Mucosa of stomach (tissue), 1 donor: Measurements from ENCODE around the gene RAB3A.

Experiments
- H3K27me3 ChIP-seq: one replicate; pipeline ENCODE4 v1.7.0; 2013; ENCODE audit warnings: mild to moderate bottlenecking, low read length; ENCODE audit not compliant: control insufficient read depth, insufficient read depth
- H3K36me3 ChIP-seq: one replicate; pipeline ENCODE4 v1.7.0; 2013; ENCODE audit warnings: low read length; ENCODE audit not compliant: control insufficient read depth, insufficient read depth
- H3K4me1 ChIP-seq: one replicate; pipeline ENCODE4 v1.7.0; 2013; ENCODE audit warnings: mild to moderate bottlenecking, low read length; ENCODE audit not compliant: control insufficient read depth, insufficient read depth
- H3K4me3 ChIP-seq: one replicate; pipeline ENCODE4 v1.7.0; 2013; ENCODE audit warnings: low read length
- H3K9ac ChIP-seq: one replicate; pipeline ENCODE4 v1.7.0; 2013; ENCODE audit warnings: mild to moderate bottlenecking, low read length, moderate library complexity
- H3K9me3 ChIP-seq: one replicate; pipeline ENCODE4 v1.7.0; 2013; ENCODE audit warnings: mild to moderate bottlenecking, low read length, moderate library complexity; ENCODE audit not compliant: control insufficient read depth
- donor health status: Pancreatic carcinoma.

RAB3A gene

DNA sequence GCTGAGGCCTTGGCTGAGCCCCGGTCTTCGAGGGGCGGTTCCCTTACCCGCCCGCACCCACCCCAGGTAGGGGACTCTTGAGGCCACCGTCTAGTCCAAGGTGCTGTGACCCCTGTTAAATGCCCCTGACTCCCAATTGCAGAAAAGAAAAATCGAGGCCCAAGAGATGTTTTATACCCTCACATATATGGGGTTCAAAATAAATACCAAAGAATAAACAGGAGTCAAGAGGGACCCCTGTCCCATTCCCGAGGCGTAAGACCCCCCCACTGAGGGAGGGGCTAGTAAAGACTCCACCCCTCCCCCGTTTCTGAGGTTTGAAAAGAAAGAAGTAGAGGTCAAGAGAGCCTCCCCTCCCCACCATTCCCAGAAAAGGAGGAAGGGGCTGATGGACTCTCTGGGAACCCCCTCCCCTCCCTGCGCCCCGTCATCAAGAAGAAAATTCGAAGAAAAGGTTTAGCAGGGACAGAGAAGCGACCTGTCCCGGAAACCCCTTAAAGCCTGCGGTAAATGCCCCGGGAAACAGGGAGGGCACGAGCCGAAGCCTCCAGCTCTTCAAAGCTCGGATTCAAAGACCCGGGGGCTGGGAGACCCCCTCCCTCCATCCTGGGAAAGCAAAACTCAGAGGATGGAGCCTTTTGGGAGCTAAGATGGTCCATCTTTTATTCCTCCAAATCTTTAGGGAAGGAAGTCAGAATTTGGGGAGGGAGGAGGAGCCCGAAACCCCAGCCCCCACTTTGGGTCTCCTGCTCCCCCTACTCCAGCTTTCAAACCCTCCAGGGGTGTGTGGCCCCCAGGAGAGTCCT, 755 bp upstream of the RAB3A start:
- Histone ChIP-seq H3K36me3 (no peaks in the 10 kb centered on the region), H3K4me3 (peak overlapping the region; percentile 56), H3K4me1 (peaks cover 18% of the 10 kb centered on the region), H3K27me3 (peaks cover 4% of the 10 kb centered on the region), H3K9me3 (no peaks in the 10 kb centered on the region), H3K9ac (peak overlapping the region; percentile 86)

DNA sequence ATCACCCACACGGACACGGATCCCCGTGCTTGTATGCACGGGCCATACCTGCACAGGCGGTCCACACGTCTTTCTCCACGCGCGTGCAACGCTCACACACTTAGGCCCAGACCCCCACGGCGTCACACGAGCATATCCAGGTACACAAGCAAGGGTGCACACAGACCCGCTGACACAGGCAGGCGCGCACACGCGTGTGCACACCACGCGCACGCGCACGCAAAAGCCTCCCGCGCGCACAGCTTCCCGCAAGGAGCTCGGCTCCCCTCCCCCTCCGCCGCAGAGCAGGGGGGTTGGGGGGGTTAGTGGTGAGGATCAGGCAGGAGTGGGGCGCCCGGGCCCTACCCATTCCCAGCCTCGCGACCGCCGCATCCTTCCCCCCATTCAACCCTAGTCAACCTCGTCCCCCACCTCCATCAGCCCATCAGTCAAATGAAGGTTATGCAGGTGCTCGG, 407 bp downstream of the RAB3A start:
- Histone ChIP-seq H3K36me3 (no peaks in the 10 kb centered on the region), H3K4me1 (peaks cover 18% of the 10 kb centered on the region), H3K27me3 (no peaks in the 10 kb centered on the region), H3K9me3 (no peaks in the 10 kb centered on the region), H3K4me3 (peak overlapping the region; percentile 65), H3K9ac (peak overlapping the region; percentile 50)

DNA sequence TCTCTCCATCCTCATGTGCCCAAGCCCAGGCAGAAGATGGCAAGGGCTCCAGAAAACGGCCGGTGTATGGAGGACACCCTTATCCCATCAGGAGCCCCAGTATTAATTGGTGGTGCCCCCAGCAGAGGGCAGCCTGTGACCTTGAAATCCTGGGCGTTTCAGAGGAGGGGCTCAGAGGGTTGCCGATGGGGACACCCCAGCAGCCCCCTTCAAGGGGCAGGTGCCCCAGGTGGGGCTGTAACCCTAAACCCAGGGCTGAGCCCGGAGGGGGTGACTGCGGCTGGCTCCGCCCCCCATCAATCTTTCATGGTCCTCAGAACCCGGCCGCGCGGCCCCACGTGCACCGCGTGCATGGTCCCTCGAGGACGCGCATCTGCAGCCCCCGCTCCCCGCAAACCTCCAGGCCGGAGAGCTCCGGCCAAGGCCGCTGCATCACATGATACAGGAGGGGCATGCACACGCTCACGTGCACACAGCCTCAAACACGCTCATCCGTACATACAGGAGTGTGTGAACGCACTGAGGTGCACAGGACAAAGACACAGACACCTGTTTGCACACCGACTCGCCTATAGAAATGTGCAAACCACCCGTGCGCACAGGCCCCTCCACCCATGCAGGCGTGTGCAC, 949 bp downstream of the RAB3A start:
- H3K4me1 ChIP-seq = peaks cover 18% of the 10 kb centered on the region

DNA sequence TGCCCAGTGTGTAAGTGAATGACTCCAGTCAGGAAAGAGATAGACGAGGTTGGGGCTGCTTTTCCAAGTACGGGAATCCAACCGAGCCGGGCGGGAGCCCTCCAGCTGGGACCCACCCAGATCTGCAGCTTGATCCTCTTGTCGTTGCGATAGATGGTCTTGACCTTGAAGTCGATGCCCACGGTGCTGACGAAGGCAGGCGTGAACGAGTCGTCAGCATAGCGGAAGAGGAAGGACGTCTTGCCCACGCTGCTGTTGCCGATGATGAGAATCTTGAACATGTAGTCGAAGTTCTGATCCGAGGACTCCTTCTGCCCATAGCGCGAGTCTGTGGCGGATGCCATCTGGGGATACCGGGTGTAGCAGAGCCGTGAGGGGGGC, 1.5 kb downstream of the RAB3A start:
- peaks cover 18% of the 10 kb centered on the region for H3K4me1 ChIP-seq
- H3K36me3 ChIP-seq = no peaks in the 10 kb centered on the region
- no peaks in the 10 kb centered on the region for H3K9me3 ChIP-seq
- H3K4me3 ChIP-seq = no peak overlapping the region
- no peaks in the 10 kb centered on the region for H3K27me3 ChIP-seq
- no peak overlapping the region for H3K9ac ChIP-seq

More for the DNA sequence above, 949 bp downstream of the RAB3A start:
- Histone ChIP-seq H3K4me3 (peak overlapping the region; percentile 65), H3K9ac (no peak overlapping the region), H3K36me3 (no peaks in the 10 kb centered on the region), H3K27me3 (no peaks in the 10 kb centered on the region), H3K9me3 (no peaks in the 10 kb centered on the region)

DNA sequence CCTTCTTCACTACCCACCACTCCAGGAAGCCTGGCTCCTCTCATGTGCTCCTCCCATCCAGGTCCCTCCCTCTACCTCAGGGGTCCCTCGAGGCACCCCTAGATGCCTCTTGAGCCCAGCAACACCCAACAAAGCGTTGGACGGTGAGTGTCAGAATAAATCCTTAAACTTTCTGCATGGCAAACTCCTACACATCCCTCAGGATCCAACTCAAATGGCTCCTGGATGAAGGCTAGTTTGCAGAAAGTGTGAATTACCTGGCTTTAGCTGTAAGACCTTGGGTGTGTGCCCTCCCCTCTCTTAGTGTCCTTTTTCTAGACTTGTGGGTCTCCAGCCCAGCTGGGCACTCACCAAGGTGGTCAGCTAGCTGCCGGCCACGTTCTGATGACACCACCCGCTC, 5.5 kb downstream of the RAB3A start:
- no peaks in the 10 kb centered on the region for H3K36me3 ChIP-seq
- peaks cover 21% of the 10 kb centered on the region for H3K4me1 ChIP-seq
- H3K27me3 ChIP-seq = no peaks in the 10 kb centered on the region
- no peak overlapping the region for H3K4me3 ChIP-seq
- no peaks in the 10 kb centered on the region for H3K9me3 ChIP-seq
- no peak overlapping the region for H3K9ac ChIP-seq

DNA sequence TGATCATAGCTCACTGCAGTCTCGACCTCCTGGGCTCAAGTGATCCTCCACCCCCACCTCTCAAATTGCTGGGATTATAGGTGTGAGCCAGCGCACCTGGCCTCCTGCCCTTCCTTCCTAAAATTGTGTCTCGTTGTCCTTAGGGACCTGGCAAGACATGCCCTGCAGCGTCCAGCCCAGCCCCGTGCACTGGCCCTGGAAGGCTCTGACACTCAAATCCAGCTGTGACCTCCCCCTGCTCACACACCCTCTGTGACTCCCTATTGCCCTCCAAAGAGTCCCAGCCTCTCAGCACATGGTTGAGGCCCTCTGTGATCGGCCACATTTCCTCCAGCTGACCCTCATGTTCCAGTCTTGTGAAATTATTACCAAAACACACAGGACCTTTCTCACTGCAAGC, 5.9 kb downstream of the RAB3A start:
- Histone ChIP-seq H3K4me1 (peaks cover 18% of the 10 kb centered on the region), H3K36me3 (no peaks in the 10 kb centered on the region)

DNA sequence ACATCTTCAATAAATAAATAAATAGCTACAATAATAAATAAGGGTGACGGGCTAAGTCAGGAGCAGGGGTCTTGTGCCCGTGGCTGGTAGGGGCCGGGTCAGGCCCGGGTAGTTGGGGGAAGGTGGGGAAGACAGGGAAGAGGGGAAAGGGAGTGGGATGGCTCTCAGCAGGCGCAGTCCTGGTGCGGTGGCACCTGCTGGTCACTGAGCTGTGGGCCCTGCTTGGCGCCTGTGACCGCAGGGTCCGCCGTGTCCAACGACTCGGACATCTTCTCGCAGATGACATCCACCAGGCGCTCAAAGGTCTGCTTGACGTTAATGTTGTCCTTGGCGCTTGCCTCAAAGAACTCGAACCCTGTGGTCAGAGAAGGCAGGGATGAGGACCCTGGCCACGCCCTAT, 6.5 kb downstream of the RAB3A start:
- H3K36me3 ChIP-seq = no peaks in the 10 kb centered on the region

More for the DNA sequence above, 5.9 kb downstream of the RAB3A start:
- H3K27me3 ChIP-seq = no peaks in the 10 kb centered on the region
- H3K4me3 ChIP-seq = no peak overlapping the region
- no peaks in the 10 kb centered on the region for H3K9me3 ChIP-seq
- no peak overlapping the region for H3K9ac ChIP-seq

DNA sequence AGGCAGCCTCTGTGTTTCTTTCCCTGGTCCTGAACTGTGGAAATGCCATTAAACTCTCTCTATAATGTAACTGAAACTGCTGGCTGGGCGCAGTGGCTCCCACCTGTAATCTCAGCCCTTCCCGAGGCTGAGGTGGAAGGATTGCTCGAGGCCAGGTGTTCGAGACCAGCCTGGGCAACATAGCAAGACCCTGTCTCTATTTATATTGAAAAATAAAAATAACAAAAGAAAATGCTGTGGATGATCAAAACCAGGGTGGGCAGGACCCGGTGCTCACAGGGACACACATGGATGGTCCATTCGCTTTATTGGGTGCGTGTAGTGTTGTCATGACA, 7.4 kb downstream of the RAB3A start:
- no peaks in the 10 kb centered on the region for H3K9me3 ChIP-seq
- no peak overlapping the region for H3K9ac ChIP-seq
- no peaks in the 10 kb centered on the region for H3K27me3 ChIP-seq
- no peak overlapping the region for H3K4me3 ChIP-seq
- no peaks in the 10 kb centered on the region for H3K36me3 ChIP-seq
- peaks cover 14% of the 10 kb centered on the region for H3K4me1 ChIP-seq

More for the DNA sequence above, 6.5 kb downstream of the RAB3A start:
- Histone ChIP-seq H3K4me1 (peaks cover 14% of the 10 kb centered on the region), H3K4me3 (no peak overlapping the region), H3K9ac (no peak overlapping the region), H3K27me3 (no peaks in the 10 kb centered on the region), H3K9me3 (no peaks in the 10 kb centered on the region)

DNA sequence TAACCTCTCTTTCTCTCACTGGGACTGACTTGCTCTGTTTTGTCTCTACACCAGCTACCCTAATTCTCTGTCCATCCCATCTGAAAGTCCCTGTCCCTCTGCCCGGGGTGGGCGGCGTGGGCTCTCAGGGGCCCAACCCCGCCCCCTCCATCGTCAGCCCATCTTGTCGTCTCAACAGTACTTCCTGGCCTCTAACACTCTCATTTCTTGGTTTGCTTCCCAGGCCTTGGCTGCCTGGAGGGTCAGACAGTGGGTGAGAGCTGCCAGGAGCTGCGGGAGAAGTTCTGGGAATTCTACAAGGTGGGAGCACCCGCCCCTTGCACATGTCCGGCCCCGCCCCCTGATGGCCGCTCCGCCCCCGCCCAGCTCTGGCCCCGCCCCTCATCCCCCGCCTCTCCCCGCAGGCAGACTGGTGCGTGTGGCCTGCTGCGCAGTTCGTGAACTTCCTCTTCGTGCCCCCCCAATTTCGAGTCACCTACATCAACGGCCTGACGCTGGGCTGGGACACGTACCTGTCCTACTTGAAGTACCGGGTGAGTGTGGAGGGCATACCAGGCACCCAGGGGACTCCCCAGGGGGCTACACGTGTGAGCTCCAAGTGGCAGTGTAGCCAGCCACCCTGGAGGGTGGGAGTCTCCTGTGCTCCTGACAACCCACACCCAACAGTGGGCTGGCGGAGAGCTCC, 9.1 kb downstream of the RAB3A start:
- Histone ChIP-seq H3K9me3 (no peaks in the 10 kb centered on the region), H3K9ac (no peak overlapping the region), H3K4me3 (no peak overlapping the region), H3K4me1 (peaks cover 14% of the 10 kb centered on the region), H3K36me3 (no peaks in the 10 kb centered on the region), H3K27me3 (no peaks in the 10 kb centered on the region)

DNA sequence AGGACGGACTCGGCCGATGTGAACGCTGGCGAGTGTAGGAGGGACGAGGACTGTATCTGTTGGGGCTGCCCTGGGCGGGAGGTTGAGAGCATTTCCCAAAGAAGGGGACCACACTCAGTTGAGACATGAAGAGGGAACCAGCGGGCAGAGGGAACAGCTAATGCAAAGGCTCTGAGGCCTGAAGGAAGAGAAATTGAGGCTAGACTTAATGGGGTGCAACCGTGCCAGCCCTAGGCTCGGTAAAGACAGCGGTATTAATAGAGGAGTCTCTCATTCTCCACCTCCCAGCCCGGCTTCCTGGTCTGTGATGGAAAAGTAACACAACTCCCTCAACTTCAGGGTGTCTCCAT, 9.7 kb downstream of the RAB3A start:
- Histone ChIP-seq H3K9ac (no peak overlapping the region), H3K4me3 (peak overlapping the region; percentile 74), H3K27me3 (no peaks in the 10 kb centered on the region), H3K9me3 (no peaks in the 10 kb centered on the region), H3K36me3 (no peaks in the 10 kb centered on the region), H3K4me1 (peaks cover 14% of the 10 kb centered on the region)

DNA sequence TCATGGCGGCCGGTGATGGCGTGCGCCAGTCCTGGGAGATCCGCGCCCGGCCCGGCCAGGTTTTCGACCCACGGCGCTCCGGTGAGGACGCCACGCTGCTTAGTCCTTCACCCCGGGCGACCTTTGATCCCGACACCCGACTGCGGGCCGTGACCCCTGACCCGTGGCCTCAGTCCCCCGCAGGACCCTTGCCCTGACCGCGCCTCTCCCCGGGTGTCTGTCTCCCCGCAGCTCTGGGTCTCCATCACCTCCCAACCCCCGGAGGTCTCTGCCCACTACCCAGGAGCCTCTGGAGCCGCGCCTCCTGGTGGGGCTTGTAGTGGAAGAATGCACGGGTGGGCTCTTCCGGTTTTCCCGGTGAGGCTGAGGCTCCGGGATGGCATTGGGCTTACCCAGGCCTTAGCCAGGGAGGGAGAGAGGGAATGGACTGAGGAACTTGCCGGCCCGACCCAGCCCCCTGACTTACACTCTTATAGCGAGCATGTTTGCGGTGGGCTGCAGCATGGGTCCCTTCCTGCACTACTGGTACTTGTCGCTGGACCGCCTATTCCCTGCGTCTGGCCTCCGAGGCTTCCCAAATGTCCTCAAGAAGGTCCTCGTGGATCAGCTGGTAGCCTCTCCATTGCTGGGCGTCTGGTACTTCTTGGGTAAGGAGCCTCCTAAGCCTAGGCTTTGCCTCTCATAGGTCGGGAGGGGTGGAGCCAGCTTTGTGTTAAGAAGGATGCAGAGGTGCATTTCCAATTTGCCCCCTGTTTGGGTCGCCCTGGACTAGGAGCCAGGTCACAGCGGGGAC, 10.3 kb downstream of the RAB3A start:
- no peaks in the 10 kb centered on the region for H3K27me3 ChIP-seq
- H3K4me1 ChIP-seq = peaks cover 14% of the 10 kb centered on the region
- H3K9ac ChIP-seq = peak overlapping the region; percentile 69
- H3K4me3 ChIP-seq = peak overlapping the region; percentile 74
- no peaks in the 10 kb centered on the region for H3K9me3 ChIP-seq
- H3K36me3 ChIP-seq = no peaks in the 10 kb centered on the region
